Mesothelial cell of epicardium (in vitro differentiated cells): ENCODE measurements around the gene OLIG3. TPM values are rescaled to one million over a fixed set of nuclear protein-coding genes. Genes with fewer than 3 reads are reported as not detected.

ENCODE experiments used
- DNase-seq, 2 experiments: peaks; one replicate each; pipeline ENCODE4 v3.0.0; 2021; ENCODE audit warnings: low spot score in 2 of 2; ENCODE audit not compliant: unreplicated experiment in 2 of 2
- H3K27ac Mint-ChIP-seq: 2 replicates; pipeline ENCODE4 v1.8.0; 2021; ENCODE audit warnings: mixed read lengths
- H3K27me3 Mint-ChIP-seq: 2 replicates; pipeline ENCODE4 v1.8.0; 2021; ENCODE audit warnings: low read depth, mixed read lengths
- H3K36me3 Mint-ChIP-seq: 2 replicates; pipeline ENCODE4 v1.8.0; 2021; ENCODE audit warnings: mixed read lengths
- H3K4me1 Mint-ChIP-seq: 2 replicates; pipeline ENCODE4 v1.8.0; 2021; ENCODE audit warnings: mixed read lengths
- H3K4me3 Mint-ChIP-seq: 2 replicates; pipeline ENCODE4 v1.8.0; 2021; ENCODE audit warnings: mild to moderate bottlenecking, moderate library complexity, mixed read lengths
- H3K9me3 Mint-ChIP-seq: 2 replicates; pipeline ENCODE4 v1.8.0; 2021; ENCODE audit warnings: mixed read lengths
- total RNA-seq: library from RNA; stranded (reverse); gene quantifications from 3 replicates; pipeline ENCODE4 v1.2.1, GENCODE V29; 2021
- TF ChIP-seq, protein P1 (sequence below): fragments of 200-600 bp; sonication (generic); IDR thresholded peaks from one replicate; pipeline ENCODE4 v1.5.0; 2021; ENCODE audit warnings: antibody characterized with exemption; ENCODE audit not compliant: unreplicated experiment

OLIG3 gene
- total RNA-seq, 1 donor from 2014 or later = 0.34 TPM

GRCh38 chr6:137490006-137490905 is 3.9 kb downstream of the OLIG3 start:
- no peak for DNase-seq
- TF ChIP-seq, protein P1, sequence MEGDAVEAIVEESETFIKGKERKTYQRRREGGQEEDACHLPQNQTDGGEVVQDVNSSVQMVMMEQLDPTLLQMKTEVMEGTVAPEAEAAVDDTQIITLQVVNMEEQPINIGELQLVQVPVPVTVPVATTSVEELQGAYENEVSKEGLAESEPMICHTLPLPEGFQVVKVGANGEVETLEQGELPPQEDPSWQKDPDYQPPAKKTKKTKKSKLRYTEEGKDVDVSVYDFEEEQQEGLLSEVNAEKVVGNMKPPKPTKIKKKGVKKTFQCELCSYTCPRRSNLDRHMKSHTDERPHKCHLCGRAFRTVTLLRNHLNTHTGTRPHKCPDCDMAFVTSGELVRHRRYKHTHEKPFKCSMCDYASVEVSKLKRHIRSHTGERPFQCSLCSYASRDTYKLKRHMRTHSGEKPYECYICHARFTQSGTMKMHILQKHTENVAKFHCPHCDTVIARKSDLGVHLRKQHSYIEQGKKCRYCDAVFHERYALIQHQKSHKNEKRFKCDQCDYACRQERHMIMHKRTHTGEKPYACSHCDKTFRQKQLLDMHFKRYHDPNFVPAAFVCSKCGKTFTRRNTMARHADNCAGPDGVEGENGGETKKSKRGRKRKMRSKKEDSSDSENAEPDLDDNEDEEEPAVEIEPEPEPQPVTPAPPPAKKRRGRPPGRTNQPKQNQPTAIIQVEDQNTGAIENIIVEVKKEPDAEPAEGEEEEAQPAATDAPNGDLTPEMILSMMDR = no peak
- Mint-ChIP-seq H3K4me1 (peaks cover 37% of the 10 kb centered on the region), H3K27ac (no peak overlapping the region), H3K27me3 (peaks cover 100% of the 10 kb centered on the region), H3K4me3 (no peak overlapping the region), H3K36me3 (no peaks in the 10 kb centered on the region), H3K9me3 (no peaks in the 10 kb centered on the region)

DNA sequence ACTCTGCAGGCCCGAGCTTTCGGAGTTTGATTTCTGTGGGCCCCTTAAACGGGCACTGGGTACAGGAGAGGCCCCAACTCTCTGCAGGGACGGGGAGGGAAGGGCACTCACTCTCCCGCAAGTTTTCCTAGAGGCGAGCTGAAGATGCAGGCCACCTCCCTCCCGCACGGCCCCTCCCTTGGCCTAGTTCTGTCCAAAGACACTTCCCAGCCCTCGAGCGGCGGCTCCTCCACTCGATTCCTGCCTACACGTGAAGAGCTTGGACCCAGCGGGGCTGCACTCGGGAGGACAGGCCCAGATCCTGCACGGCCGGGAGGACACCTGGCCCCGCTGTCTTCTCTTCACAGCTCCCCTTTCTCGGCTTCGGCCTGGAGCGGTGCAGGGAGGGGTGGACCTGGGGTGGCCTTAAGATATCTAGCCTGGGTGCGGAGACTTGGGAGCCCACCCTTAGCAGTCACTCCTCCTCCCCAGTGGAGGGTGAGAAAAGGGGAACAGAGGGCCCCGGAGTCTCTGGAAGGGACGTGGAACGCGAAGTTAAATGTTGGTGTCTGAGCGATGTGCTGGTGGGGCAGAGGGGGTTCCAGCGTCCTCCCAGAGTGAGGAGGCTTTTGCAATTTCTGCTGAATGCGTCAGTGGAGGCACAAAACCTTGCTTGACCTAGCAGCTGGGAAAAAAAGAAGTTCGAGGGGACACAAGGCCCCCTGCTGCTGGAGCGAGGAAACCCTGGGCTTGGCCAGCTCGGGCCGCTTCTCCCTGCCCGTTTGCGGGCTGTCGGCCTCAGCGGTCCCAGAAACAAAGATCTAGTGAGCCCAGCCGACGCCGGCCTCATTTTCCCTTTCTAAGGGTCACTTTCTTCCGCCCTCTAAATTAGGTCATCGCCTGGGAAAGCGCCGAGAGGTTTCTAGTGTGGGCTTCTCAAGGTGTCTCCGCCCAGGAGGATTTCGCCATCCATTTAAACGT is 4.9 kb downstream of the OLIG3 start:
- DNase-seq = peak in 1 of 2 experiments; percentile 52
- no peaks in the 10 kb centered on the region for H3K36me3 Mint-ChIP-seq
- peaks cover 100% of the 10 kb centered on the region for H3K27me3 Mint-ChIP-seq
- H3K27ac Mint-ChIP-seq = no peak overlapping the region
- peaks cover 30% of the 10 kb centered on the region for H3K4me1 Mint-ChIP-seq
- TF ChIP-seq, protein P1 = no peak
- peak overlapping the region; percentile 27 for H3K4me3 Mint-ChIP-seq
- no peaks in the 10 kb centered on the region for H3K9me3 Mint-ChIP-seq

- Mint-ChIP-seq H3K9me3 (no peaks in the 10 kb centered on the region), H3K4me1 (peaks cover 24% of the 10 kb centered on the region), H3K36me3 (no peaks in the 10 kb centered on the region), H3K4me3 (no peak overlapping the region), H3K27ac (no peak overlapping the region), H3K27me3 (peaks cover 100% of the 10 kb centered on the region)
- no peak for DNase-seq
- TF ChIP-seq, protein P1 = no peak
Observed at GRCh38 chr6:137488150-137489045, 5.8 kb downstream of the OLIG3 start.

DNA sequence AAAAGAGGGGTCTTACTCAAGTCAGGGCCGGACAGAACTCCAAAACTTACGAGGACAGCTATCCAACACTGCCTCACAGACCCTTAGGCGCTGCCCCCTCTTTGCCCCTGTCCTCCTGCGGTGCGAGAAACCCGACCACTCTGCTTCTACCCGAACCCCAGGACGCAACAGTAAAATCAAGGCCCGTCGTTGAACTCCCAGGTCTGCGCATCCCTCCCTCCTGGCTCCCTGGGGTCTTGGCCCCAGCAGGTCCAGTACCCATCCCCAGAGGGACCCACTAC is 6.4 kb downstream of the OLIG3 start:
- no peaks in the 10 kb centered on the region for H3K9me3 Mint-ChIP-seq
- peaks cover 100% of the 10 kb centered on the region for H3K27me3 Mint-ChIP-seq
- DNase-seq = no peak
- no peaks in the 10 kb centered on the region for H3K36me3 Mint-ChIP-seq
- no peak overlapping the region for H3K4me3 Mint-ChIP-seq
- TF ChIP-seq, protein P1 = no peak
- peaks cover 20% of the 10 kb centered on the region for H3K4me1 Mint-ChIP-seq
- no peak overlapping the region for H3K27ac Mint-ChIP-seq
